ENCODE measurements around the gene HSF4. TPM values are rescaled to one million over a fixed set of nuclear protein-coding genes. Genes with fewer than 3 reads are reported as not detected.

Gene HSF4
- total and polyA plus RNA-seq, 4 donors: 5.1 to 62.5 (median 21.0) TPM

- H3K9me3 ChIP-seq (ENCODE audit: control insufficient read depth in 4 of 4, insufficient read depth in 3 of 4, low read length in 3 of 4): no peaks in the 10 kb centered on the region
- no peak overlapping the region for H3K4me3 ChIP-seq
- H3K9ac ChIP-seq (ENCODE audit: insufficient read depth in 1 of 2, low read length in 2 of 2): no peak overlapping the region
- no peak for ATAC-seq (ENCODE audit: insufficient read depth, low FRiP score)
- H3K4me1 ChIP-seq (ENCODE audit: control insufficient read depth in 5 of 5, insufficient read depth in 5 of 5, low read length in 5 of 5): peaks cover 0 to 33% (median 16%) of the 10 kb centered on the region in 5 donors
- H3K27ac ChIP-seq (ENCODE audit: low read depth in 1 of 2, low read length in 1 of 2): no peak overlapping the region
- 11 to 12% methylated on average over 12 of the region's 12 CpGs for WGBS, 2 donors
- TF ChIP-seq, protein P1, sequence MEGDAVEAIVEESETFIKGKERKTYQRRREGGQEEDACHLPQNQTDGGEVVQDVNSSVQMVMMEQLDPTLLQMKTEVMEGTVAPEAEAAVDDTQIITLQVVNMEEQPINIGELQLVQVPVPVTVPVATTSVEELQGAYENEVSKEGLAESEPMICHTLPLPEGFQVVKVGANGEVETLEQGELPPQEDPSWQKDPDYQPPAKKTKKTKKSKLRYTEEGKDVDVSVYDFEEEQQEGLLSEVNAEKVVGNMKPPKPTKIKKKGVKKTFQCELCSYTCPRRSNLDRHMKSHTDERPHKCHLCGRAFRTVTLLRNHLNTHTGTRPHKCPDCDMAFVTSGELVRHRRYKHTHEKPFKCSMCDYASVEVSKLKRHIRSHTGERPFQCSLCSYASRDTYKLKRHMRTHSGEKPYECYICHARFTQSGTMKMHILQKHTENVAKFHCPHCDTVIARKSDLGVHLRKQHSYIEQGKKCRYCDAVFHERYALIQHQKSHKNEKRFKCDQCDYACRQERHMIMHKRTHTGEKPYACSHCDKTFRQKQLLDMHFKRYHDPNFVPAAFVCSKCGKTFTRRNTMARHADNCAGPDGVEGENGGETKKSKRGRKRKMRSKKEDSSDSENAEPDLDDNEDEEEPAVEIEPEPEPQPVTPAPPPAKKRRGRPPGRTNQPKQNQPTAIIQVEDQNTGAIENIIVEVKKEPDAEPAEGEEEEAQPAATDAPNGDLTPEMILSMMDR (IDR thresholded peaks at IDR 0.05; ENCODE audit: control extremely low read depth, extremely low read depth): no peak
- no peak for DNase-seq
- H3K27me3 ChIP-seq (ENCODE audit: control insufficient read depth in 3 of 3, insufficient read depth in 3 of 3, low read length in 2 of 3): no peaks in the 10 kb centered on the region
- no peaks in the 10 kb centered on the region for H3K36me3 ChIP-seq (ENCODE audit: control insufficient read depth in 4 of 4, insufficient read depth in 4 of 4, low read length in 4 of 4)
These were observed 21.1 kb downstream of the HSF4 start for GRCh38 chr16:67185651-67186134.

DNA sequence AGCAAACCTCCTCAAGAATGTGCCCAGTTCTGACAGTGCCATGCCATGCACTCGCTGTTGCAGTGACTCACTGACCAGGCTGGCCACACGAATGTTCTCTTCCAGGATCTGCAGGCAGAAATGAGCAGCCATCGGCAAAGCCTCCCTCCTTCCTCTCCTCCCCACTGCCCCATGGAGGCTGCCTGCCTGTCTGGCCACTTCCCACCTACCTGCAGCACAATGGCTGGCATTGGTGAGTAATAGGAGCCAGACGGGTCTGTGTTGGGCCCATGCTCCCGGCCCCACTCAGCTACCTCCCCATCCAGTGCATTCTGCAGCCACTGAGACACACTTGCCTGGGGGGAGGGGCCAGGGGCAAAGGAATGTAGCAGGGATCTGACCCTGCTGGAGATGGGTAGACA lies 22.0 kb downstream of the HSF4 start:
- ATAC-seq (ENCODE audit: insufficient read depth, low FRiP score): no peak
- Histone ChIP-seq H3K4me1 (ENCODE audit: control insufficient read depth in 5 of 5, insufficient read depth in 5 of 5, low read length in 5 of 5) (peaks cover 2 to 36% (median 17%) of the 10 kb centered on the region in 5 donors), H3K4me3 (no peak overlapping the region), H3K36me3 (ENCODE audit: control insufficient read depth in 4 of 4, insufficient read depth in 4 of 4, low read length in 4 of 4) (no peaks in the 10 kb centered on the region), H3K9me3 (ENCODE audit: control insufficient read depth in 4 of 4, insufficient read depth in 3 of 4, low read length in 3 of 4) (no peaks in the 10 kb centered on the region), H3K27ac (ENCODE audit: low read depth in 1 of 2, low read length in 1 of 2) (no peak overlapping the region), H3K9ac (ENCODE audit: insufficient read depth in 1 of 2, low read length in 2 of 2) (no peak overlapping the region), H3K27me3 (ENCODE audit: control insufficient read depth in 3 of 3, insufficient read depth in 3 of 3, low read length in 2 of 3) (no peaks in the 10 kb centered on the region)
- DNase-seq: no peak
- WGBS, 2 donors: 60 to 61% methylated on average over 5 of the region's 5 CpGs
- TF ChIP-seq, protein P1 (IDR thresholded peaks at IDR 0.05; ENCODE audit: control extremely low read depth, extremely low read depth): no peak

- H3K4me3 ChIP-seq: no peak overlapping the region
- H3K27ac ChIP-seq (ENCODE audit: low read depth in 1 of 2, low read length in 1 of 2): no peak overlapping the region
- TF ChIP-seq, protein P1 (IDR thresholded peaks at IDR 0.05; ENCODE audit: control extremely low read depth, extremely low read depth): no peak
- WGBS, 2 donors: 86 to 91% methylated on average over 25 to 26 of the region's 26 CpGs
- no peaks in the 10 kb centered on the region for H3K27me3 ChIP-seq (ENCODE audit: control insufficient read depth in 3 of 3, insufficient read depth in 3 of 3, low read length in 2 of 3)
- no peaks in the 10 kb centered on the region for H3K36me3 ChIP-seq (ENCODE audit: control insufficient read depth in 4 of 4, insufficient read depth in 4 of 4, low read length in 4 of 4)
- H3K4me1 ChIP-seq (ENCODE audit: control insufficient read depth in 5 of 5, insufficient read depth in 5 of 5, low read length in 5 of 5): peaks cover 2 to 38% (median 17%) of the 10 kb centered on the region in 5 donors
- H3K9me3 ChIP-seq (ENCODE audit: control insufficient read depth in 4 of 4, insufficient read depth in 3 of 4, low read length in 3 of 4): no peaks in the 10 kb centered on the region
- DNase-seq: no peak
- no peak overlapping the region for H3K9ac ChIP-seq (ENCODE audit: insufficient read depth in 1 of 2, low read length in 2 of 2)
- no peak for ATAC-seq (ENCODE audit: insufficient read depth, low FRiP score)
These were observed 22.8 kb downstream of the HSF4 start for GRCh38 chr16:67187175-67187890.

Data from lung (tissue), 12 donors.